HG02763 (cell line): Measurements from ENCODE around the gene PPP1R3D.

ENCODE experiments used
- ATAC-seq: cut with Tn5 transposase; IDR thresholded peaks from one replicate; pipeline ENCODE4 v1.9.1; 2021; ENCODE audit warnings: mild to moderate bottlenecking, moderate library complexity; ENCODE audit not compliant: unreplicated experiment

Gene PPP1R3D

GRCh38 chr20:59948828-59949720 lies 9.0 kb upstream of the PPP1R3D start:
- no peak for ATAC-seq

- no peak for ATAC-seq
These were observed 8.1 kb upstream of the PPP1R3D start for GRCh38 chr20:59948212-59948611.

GRCh38 chr20:59947376-59947775 lies 7.3 kb upstream of the PPP1R3D start:
- no peak for ATAC-seq

- ATAC-seq = no peak
These were observed 5.6 kb upstream of the PPP1R3D start for GRCh38 chr20:59945731-59946130.

- ATAC-seq = no peak
These were observed 5.1 kb upstream of the PPP1R3D start for GRCh38 chr20:59945175-59945574.

- no peak for ATAC-seq
These were observed 4.6 kb upstream of the PPP1R3D start for GRCh38 chr20:59944726-59945125.

- ATAC-seq = no peak
These were observed 2.1 kb upstream of the PPP1R3D start for GRCh38 chr20:59942245-59942644.

- no peak for ATAC-seq
These were observed 820 bp upstream of the PPP1R3D start for GRCh38 chr20:59940956-59941294.

- ATAC-seq = peak; percentile 27
These were observed 301 bp downstream of the PPP1R3D start for GRCh38 chr20:59939879-59940128.

GRCh38 chr20:59939052-59939878 lies 840 bp downstream of the PPP1R3D start:
- peak; percentile 27 for ATAC-seq

GRCh38 chr20:59938696-59939051 lies 1.4 kb downstream of the PPP1R3D start:
- no peak for ATAC-seq

- no peak for ATAC-seq
These were observed 1.9 kb downstream of the PPP1R3D start for GRCh38 chr20:59938221-59938620.

GRCh38 chr20:59937150-59937549 lies 3.0 kb downstream of the PPP1R3D start:
- no peak for ATAC-seq

- no peak for ATAC-seq
These were observed 3.7 kb downstream of the PPP1R3D start for GRCh38 chr20:59936409-59936808.

GRCh38 chr20:59935457-59936185 lies 4.5 kb downstream of the PPP1R3D start:
- ATAC-seq = no peak

- ATAC-seq = peak; percentile 89
These were observed 6.1 kb downstream of the PPP1R3D start for GRCh38 chr20:59933849-59934585.

GRCh38 chr20:59933296-59933848 lies 6.7 kb downstream of the PPP1R3D start, which contains the start of gene SYCP2:
TSS of gene SYCP2 (minus strand) at chr20:59933637. CDS start at chr20:59922413, 11,224 bp downstream.
- no peak for ATAC-seq

- no peak for ATAC-seq
These were observed 7.3 kb downstream of the PPP1R3D start for GRCh38 chr20:59932616-59933295.

- no peak for ATAC-seq
These were observed 8.4 kb downstream of the PPP1R3D start for GRCh38 chr20:59931511-59932312.
